Hepatocyte (in vitro differentiated cells): ENCODE data around the gene NR4A1. TPM values are rescaled to one million over a fixed set of nuclear protein-coding genes. Genes with fewer than 3 reads are reported as not detected.

Experiments used
- DNase-seq: peaks from one replicate; pipeline ENCODE4 v3.0.0-alpha.2; 2016; ENCODE audit warnings: low spot score
- H2AFZ ChIP-seq: fragments of 200-600 bp; sonication (generic); 2 replicates; pipeline ENCODE4 v1.6.0; 2016; ENCODE audit warnings: antibody characterized with exemption, mild to moderate bottlenecking
- H3K27ac ChIP-seq: fragments of 200-600 bp; sonication (generic); 2 replicates; pipeline ENCODE4 v1.5.1; 2016; ENCODE audit warnings: mild to moderate bottlenecking
- H3K27me3 ChIP-seq: fragments of 200-600 bp; sonication (generic); 2 replicates; pipeline ENCODE4 v1.6.1; 2016
- H3K36me3 ChIP-seq: fragments of 200-600 bp; sonication (generic); replicated peaks from 2 replicates; pipeline ENCODE4 v1.5.1; 2016; ENCODE audit warnings: low read depth; ENCODE audit not compliant: insufficient read depth
- H3K4me1 ChIP-seq: fragments of 200-600 bp; sonication (generic); 2 replicates; pipeline ENCODE4 v1.5.1; 2016; ENCODE audit warnings: mild to moderate bottlenecking, moderate library complexity; ENCODE audit not compliant: insufficient read depth
- H3K4me2 ChIP-seq: fragments of 200-600 bp; sonication (generic); 2 replicates; pipeline ENCODE4 v1.6.0; 2016
- H3K4me3 ChIP-seq: fragments of 200-600 bp; sonication (generic); 2 replicates; pipeline ENCODE4 v1.5.1; 2016; ENCODE audit warnings: mild to moderate bottlenecking
- H3K79me2 ChIP-seq: fragments of 200-600 bp; sonication (generic); 2 replicates; pipeline ENCODE4 v1.6.0; 2017; ENCODE audit warnings: mild to moderate bottlenecking
- H3K9me2 ChIP-seq: fragments of 200-600 bp; sonication (generic); replicated peaks from 2 replicates; pipeline ENCODE4 v1.6.0; 2017; ENCODE audit warnings: mild to moderate bottlenecking; ENCODE audit not compliant: insufficient read depth
- H3K9me3 ChIP-seq: fragments of 200-600 bp; sonication (generic); 2 replicates; pipeline ENCODE4 v1.5.1; 2016; ENCODE audit warnings: low read depth, mild to moderate bottlenecking
- H4K20me1 ChIP-seq: fragments of 200-600 bp; sonication (generic); 2 replicates; pipeline ENCODE4 v1.6.0; 2016; ENCODE audit warnings: mild to moderate bottlenecking; ENCODE audit not compliant: insufficient read depth, poor library complexity, severe bottlenecking
- EZH2 ChIP-seq: fragments of 200-600 bp; sonication (generic); IDR thresholded peaks from 2 replicates; pipeline ENCODE4 v1.6.1; 2016; ENCODE audit warnings: antibody characterized with exemption, mild to moderate bottlenecking, borderline replicate concordance
- EZH2phosphoT487 ChIP-seq: fragments of 200-600 bp; sonication (generic); IDR thresholded peaks from one replicate; pipeline ENCODE4 v1.6.1; 2018; ENCODE audit warnings: antibody characterized with exemption, mild to moderate bottlenecking, low read depth, moderate library complexity; ENCODE audit not compliant: unreplicated experiment, severe bottlenecking
- WGBS: methylation state at CpG from one replicate; pipeline ENCODE4 v1.1.6; 2016; ENCODE audit warnings: low lambda C conversion rate; ENCODE audit errors: missing lambda C conversion rate; 5-methylcytosine and 5-hydroxymethylcytosine counted together
- polyA plus RNA-seq: library from polyadenylated mRNA; unstranded; fragments of >200 nt; fragmentation: Nextera tagmentation; extraction: Ambion mirVana; gene quantifications from 2 replicates; pipeline ENCODE4 v1.2.1, GENCODE V29; 2016
- total RNA-seq: library from RNA; depleted of rRNA; stranded (reverse); fragments of >200 nt; gene quantifications from 2 replicates; pipeline ENCODE4 v1.2.3, GENCODE V29; 2014
- TF ChIP-seq, protein P1 (sequence below): fragments of 200-600 bp; sonication (generic); IDR thresholded peaks from 2 replicates; pipeline ENCODE4 v1.5.1; 2016; ENCODE audit warnings: antibody characterized with exemption, mild to moderate bottlenecking; ENCODE audit not compliant: poor library complexity

NR4A1 gene
- total and polyA plus RNA-seq, 2 experiments from 2014 or later: 39.2 to 131 TPM

DNA sequence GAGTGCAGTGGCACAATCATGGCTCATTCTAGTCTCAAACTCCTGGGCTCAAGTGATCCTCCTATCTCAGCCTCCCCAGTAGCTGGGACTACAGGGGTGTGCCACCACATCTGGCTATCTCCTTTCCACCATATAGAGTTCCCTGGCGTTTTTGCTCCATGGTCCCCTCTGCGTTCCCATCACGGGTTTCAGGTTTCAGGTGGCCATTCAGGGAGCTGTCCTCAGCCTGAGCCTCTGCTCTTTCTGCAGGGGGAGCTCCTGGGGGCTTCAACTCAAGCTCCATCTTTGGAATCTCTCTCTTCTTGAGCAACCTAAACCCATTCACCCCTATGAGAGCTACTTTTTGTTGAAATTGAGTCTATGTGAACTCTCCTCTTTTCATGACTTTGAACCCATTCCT is 39.8 kb downstream of the NR4A1 start:
- H3K27ac ChIP-seq: no peak overlapping the region
- H3K36me3 ChIP-seq: no peaks in the 10 kb centered on the region
- no peaks in the 10 kb centered on the region for H3K9me3 ChIP-seq
- DNase-seq: no peak
- 41% methylated on average over 3 of the region's 3 CpGs for WGBS
- H3K4me1 ChIP-seq: no peaks in the 10 kb centered on the region
- no peaks in the 10 kb centered on the region for H3K9me2 ChIP-seq
- H3K79me2 ChIP-seq: no peaks in the 10 kb centered on the region
- H3K4me2 ChIP-seq: no peak overlapping the region
- peaks cover 18% of the 10 kb centered on the region for H3K27me3 ChIP-seq
- no peaks in the 10 kb centered on the region for H4K20me1 ChIP-seq
- TF ChIP-seq EZH2phosphoT487: no peak
- no peak for TF ChIP-seq EZH2
- TF ChIP-seq, protein P1, sequence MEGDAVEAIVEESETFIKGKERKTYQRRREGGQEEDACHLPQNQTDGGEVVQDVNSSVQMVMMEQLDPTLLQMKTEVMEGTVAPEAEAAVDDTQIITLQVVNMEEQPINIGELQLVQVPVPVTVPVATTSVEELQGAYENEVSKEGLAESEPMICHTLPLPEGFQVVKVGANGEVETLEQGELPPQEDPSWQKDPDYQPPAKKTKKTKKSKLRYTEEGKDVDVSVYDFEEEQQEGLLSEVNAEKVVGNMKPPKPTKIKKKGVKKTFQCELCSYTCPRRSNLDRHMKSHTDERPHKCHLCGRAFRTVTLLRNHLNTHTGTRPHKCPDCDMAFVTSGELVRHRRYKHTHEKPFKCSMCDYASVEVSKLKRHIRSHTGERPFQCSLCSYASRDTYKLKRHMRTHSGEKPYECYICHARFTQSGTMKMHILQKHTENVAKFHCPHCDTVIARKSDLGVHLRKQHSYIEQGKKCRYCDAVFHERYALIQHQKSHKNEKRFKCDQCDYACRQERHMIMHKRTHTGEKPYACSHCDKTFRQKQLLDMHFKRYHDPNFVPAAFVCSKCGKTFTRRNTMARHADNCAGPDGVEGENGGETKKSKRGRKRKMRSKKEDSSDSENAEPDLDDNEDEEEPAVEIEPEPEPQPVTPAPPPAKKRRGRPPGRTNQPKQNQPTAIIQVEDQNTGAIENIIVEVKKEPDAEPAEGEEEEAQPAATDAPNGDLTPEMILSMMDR: no peak
- H2AFZ ChIP-seq: no peak overlapping the region
- no peak overlapping the region for H3K4me3 ChIP-seq

- Histone ChIP-seq H3K4me2 (no peak overlapping the region), H3K9me3 (no peaks in the 10 kb centered on the region), H3K4me3 (no peak overlapping the region), H4K20me1 (no peaks in the 10 kb centered on the region), H2AFZ (no peak overlapping the region), H3K9me2 (no peaks in the 10 kb centered on the region), H3K27me3 (peaks cover 18% of the 10 kb centered on the region), H3K36me3 (no peaks in the 10 kb centered on the region), H3K79me2 (no peaks in the 10 kb centered on the region), H3K27ac (no peak overlapping the region), H3K4me1 (no peaks in the 10 kb centered on the region)
- no peak for DNase-seq
- 78% methylated on average over 8 of the region's 8 CpGs for WGBS
- TF ChIP-seq, protein P1: no peak
- TF ChIP-seq EZH2 (no peak), EZH2phosphoT487 (no peak)
Measured at GRCh38 chr12:52091869-52092268, 40.6 kb downstream of the NR4A1 start.

DNA sequence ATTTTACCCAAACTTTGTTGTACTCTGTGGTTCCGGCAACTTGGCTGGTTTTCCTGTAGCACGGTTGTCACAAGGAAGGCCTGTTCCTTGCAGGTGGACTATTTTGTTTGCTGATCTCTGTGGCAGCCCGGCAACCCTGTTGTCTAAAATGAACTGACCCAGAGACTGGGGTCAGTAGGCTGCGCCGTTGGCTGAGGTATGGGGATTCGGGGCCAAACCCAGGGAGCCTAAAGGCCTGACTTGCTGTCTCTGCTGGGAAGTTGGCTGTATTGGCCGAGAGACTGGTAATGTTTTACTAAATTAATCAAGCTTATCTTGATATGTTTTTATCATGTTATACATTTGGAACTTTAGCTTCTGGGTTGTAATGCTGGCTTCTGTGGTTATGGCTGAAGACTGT is 42.1 kb downstream of the NR4A1 start:
- Histone ChIP-seq H3K27ac (no peak overlapping the region), H3K4me1 (no peaks in the 10 kb centered on the region), H3K27me3 (peaks cover 14% of the 10 kb centered on the region), H3K9me3 (no peaks in the 10 kb centered on the region), H3K79me2 (no peaks in the 10 kb centered on the region), H3K36me3 (no peaks in the 10 kb centered on the region), H3K4me3 (no peak overlapping the region), H3K9me2 (no peaks in the 10 kb centered on the region), H2AFZ (no peak overlapping the region), H4K20me1 (no peaks in the 10 kb centered on the region), H3K4me2 (no peak overlapping the region)
- TF ChIP-seq EZH2phosphoT487 (no peak), EZH2 (no peak)
- TF ChIP-seq, protein P1: no peak
- DNase-seq: no peak
- WGBS: 78% methylated on average over 7 of the region's 7 CpGs

GRCh38 chr12:52096332-52097044 is 45.2 kb downstream of the NR4A1 start:
- WGBS: 93% methylated on average over 15 of the region's 15 CpGs
- TF ChIP-seq, protein P1: no peak
- TF ChIP-seq EZH2phosphoT487: no peak

More at GRCh38 chr12:52096332-52097044, 45.2 kb downstream of the NR4A1 start:
- Histone ChIP-seq H3K27me3 (peaks cover 15% of the 10 kb centered on the region), H2AFZ (no peak overlapping the region), H3K9me2 (no peaks in the 10 kb centered on the region), H3K79me2 (no peaks in the 10 kb centered on the region), H4K20me1 (no peaks in the 10 kb centered on the region), H3K27ac (no peak overlapping the region), H3K4me2 (no peak overlapping the region), H3K4me1 (no peaks in the 10 kb centered on the region), H3K4me3 (no peak overlapping the region), H3K9me3 (no peaks in the 10 kb centered on the region), H3K36me3 (no peaks in the 10 kb centered on the region)
- DNase-seq: no peak
